NCI-H1417 (cell line): ENCODE measurements around the gene LGR6.
"Not testable (repeated sequence)": the region's sequence is repeated elsewhere in the genome, so short reads cannot be mapped to it uniquely, and the experiment has no call there.

ENCODE experiments used
- DNase-seq, 3 experiments: peaks; one replicate each; lab custom pipeline; 2025; lab: John Stamatoyannopoulos, UW

LGR6 gene

GRCh38 chr1:202159534-202160371 is 33.8 kb upstream of the LGR6 start:
- DNase-seq = no peak

- no peak for DNase-seq
These were observed 33.1 kb upstream of the LGR6 start, which contains the start of gene PTPN7 for GRCh38 chr1:202160377-202160940. PTPN7 (minus strand) TSS chr1:202160602; CDS start chr1:202159402, 1,200 bp downstream.

GRCh38 chr1:202161151-202162046 is 32.2 kb upstream of the LGR6 start:
- DNase-seq = no peak

GRCh38 chr1:202162047-202162417 is 31.6 kb upstream of the LGR6 start:
- DNase-seq = no peak

- DNase-seq = no peak
These were observed 30.9 kb upstream of the LGR6 start for GRCh38 chr1:202162418-202163280.

- no peak for DNase-seq
These were observed 30.0 kb upstream of the LGR6 start for GRCh38 chr1:202163281-202164270.

- DNase-seq = no peak
These were observed 29.1 kb upstream of the LGR6 start for GRCh38 chr1:202164271-202165037.

GRCh38 chr1:202165267-202165941 is 28.2 kb upstream of the LGR6 start:
- no peak for DNase-seq

- DNase-seq = no peak
These were observed 27.4 kb upstream of the LGR6 start for GRCh38 chr1:202165942-202166843.

GRCh38 chr1:202167054-202167453 is 26.5 kb upstream of the LGR6 start:
- not testable (repeated sequence) for DNase-seq

- no peak for DNase-seq
These were observed 25.7 kb upstream of the LGR6 start for GRCh38 chr1:202167708-202168415.

GRCh38 chr1:202168861-202169260 is 24.7 kb upstream of the LGR6 start:
- DNase-seq = no peak

- peak in 1 of 3 experiments; percentile 41 for DNase-seq
These were observed 22.9 kb upstream of the LGR6 start for GRCh38 chr1:202170726-202171125.

- DNase-seq = no peak
These were observed 22.1 kb upstream of the LGR6 start for GRCh38 chr1:202171292-202172014.

- peak in 1 of 3 experiments; percentile 42 for DNase-seq
These were observed 21.6 kb upstream of the LGR6 start for GRCh38 chr1:202172015-202172355.

- no peak for DNase-seq
These were observed 19.6 kb upstream of the LGR6 start for GRCh38 chr1:202173993-202174392.
